ENCODE measurements around the gene URI1. TPM values are rescaled to one million over a fixed set of nuclear protein-coding genes. Genes with fewer than 3 reads are reported as not detected.

Gene URI1
- total and polyA plus RNA-seq, 2 of the 8 experiments (the other 6 are each of a cell fraction or from before 2014, with no cell fraction given) = 27.7 to 64.3 TPM

DNA sequence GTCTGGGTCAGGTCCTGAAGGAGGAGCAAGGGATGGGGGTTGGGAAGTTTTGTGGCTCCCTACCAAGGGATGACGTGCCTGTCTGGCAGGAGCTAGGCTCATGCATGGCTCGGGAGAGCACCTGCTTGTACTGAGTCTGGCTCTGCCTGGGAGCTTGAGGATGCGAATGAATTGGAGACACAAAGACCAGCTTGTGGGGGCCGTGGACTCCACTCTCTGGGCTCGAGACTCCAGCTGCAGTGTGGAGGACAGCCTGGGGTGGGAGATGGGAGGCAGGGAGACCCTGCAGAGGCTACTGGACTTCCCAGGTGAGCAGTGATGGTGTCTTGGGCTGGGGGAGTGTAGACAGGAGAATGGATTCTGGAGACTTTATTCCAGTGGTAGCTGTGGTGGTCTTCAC is 15.2 kb upstream of the URI1 start (continued):
- TF ChIP-seq, protein P1, sequence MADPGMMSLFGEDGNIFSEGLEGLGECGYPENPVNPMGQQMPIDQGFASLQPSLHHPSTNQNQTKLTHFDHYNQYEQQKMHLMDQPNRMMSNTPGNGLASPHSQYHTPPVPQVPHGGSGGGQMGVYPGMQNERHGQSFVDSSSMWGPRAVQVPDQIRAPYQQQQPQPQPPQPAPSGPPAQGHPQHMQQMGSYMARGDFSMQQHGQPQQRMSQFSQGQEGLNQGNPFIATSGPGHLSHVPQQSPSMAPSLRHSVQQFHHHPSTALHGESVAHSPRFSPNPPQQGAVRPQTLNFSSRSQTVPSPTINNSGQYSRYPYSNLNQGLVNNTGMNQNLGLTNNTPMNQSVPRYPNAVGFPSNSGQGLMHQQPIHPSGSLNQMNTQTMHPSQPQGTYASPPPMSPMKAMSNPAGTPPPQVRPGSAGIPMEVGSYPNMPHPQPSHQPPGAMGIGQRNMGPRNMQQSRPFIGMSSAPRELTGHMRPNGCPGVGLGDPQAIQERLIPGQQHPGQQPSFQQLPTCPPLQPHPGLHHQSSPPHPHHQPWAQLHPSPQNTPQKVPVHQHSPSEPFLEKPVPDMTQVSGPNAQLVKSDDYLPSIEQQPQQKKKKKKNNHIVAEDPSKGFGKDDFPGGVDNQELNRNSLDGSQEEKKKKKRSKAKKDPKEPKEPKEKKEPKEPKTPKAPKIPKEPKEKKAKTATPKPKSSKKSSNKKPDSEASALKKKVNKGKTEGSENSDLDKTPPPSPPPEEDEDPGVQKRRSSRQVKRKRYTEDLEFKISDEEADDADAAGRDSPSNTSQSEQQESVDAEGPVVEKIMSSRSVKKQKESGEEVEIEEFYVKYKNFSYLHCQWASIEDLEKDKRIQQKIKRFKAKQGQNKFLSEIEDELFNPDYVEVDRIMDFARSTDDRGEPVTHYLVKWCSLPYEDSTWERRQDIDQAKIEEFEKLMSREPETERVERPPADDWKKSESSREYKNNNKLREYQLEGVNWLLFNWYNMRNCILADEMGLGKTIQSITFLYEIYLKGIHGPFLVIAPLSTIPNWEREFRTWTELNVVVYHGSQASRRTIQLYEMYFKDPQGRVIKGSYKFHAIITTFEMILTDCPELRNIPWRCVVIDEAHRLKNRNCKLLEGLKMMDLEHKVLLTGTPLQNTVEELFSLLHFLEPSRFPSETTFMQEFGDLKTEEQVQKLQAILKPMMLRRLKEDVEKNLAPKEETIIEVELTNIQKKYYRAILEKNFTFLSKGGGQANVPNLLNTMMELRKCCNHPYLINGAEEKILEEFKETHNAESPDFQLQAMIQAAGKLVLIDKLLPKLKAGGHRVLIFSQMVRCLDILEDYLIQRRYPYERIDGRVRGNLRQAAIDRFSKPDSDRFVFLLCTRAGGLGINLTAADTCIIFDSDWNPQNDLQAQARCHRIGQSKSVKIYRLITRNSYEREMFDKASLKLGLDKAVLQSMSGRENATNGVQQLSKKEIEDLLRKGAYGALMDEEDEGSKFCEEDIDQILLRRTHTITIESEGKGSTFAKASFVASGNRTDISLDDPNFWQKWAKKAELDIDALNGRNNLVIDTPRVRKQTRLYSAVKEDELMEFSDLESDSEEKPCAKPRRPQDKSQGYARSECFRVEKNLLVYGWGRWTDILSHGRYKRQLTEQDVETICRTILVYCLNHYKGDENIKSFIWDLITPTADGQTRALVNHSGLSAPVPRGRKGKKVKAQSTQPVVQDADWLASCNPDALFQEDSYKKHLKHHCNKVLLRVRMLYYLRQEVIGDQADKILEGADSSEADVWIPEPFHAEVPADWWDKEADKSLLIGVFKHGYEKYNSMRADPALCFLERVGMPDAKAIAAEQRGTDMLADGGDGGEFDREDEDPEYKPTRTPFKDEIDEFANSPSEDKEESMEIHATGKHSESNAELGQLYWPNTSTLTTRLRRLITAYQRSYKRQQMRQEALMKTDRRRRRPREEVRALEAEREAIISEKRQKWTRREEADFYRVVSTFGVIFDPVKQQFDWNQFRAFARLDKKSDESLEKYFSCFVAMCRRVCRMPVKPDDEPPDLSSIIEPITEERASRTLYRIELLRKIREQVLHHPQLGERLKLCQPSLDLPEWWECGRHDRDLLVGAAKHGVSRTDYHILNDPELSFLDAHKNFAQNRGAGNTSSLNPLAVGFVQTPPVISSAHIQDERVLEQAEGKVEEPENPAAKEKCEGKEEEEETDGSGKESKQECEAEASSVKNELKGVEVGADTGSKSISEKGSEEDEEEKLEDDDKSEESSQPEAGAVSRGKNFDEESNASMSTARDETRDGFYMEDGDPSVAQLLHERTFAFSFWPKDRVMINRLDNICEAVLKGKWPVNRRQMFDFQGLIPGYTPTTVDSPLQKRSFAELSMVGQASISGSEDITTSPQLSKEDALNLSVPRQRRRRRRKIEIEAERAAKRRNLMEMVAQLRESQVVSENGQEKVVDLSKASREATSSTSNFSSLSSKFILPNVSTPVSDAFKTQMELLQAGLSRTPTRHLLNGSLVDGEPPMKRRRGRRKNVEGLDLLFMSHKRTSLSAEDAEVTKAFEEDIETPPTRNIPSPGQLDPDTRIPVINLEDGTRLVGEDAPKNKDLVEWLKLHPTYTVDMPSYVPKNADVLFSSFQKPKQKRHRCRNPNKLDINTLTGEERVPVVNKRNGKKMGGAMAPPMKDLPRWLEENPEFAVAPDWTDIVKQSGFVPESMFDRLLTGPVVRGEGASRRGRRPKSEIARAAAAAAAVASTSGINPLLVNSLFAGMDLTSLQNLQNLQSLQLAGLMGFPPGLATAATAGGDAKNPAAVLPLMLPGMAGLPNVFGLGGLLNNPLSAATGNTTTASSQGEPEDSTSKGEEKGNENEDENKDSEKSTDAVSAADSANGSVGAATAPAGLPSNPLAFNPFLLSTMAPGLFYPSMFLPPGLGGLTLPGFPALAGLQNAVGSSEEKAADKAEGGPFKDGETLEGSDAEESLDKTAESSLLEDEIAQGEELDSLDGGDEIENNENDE (IDR thresholded peaks at IDR 0.05; ENCODE audit: insufficient replicate concordance, low read length) = no peak
- no peak for TF ChIP-seq YY1 (IDR thresholded peaks at IDR 0.05; ENCODE audit: low read depth, low read length)
- TF ChIP-seq TAF7 (optimal IDR thresholded peaks at IDR 0.05; ENCODE audit: borderline replicate concordance, low read depth, low read length) = no peak
- TF ChIP-seq NRF1 (IDR thresholded peaks at IDR 0.05; ENCODE audit: low read depth, low read length) = no peak
- no peak for TF ChIP-seq POLR2AphosphoS5 (IDR thresholded peaks at IDR 0.05; ENCODE audit: low read depth, low read length)
- TF ChIP-seq HDAC6 (IDR thresholded peaks at IDR 0.05; ENCODE audit: low read depth, low read length) = no peak
- TF ChIP-seq, protein P2, sequence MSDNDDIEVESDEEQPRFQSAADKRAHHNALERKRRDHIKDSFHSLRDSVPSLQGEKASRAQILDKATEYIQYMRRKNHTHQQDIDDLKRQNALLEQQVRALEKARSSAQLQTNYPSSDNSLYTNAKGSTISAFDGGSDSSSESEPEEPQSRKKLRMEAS (IDR thresholded peaks at IDR 0.05) = no peak
- no peak for TF ChIP-seq CREB1 (IDR thresholded peaks at IDR 0.05)
- no peak for TF ChIP-seq CHD1 (IDR thresholded peaks at IDR 0.05; ENCODE audit: low read depth, low read length)
- no peak for TF ChIP-seq KDM4A (IDR thresholded peaks at IDR 0.05; ENCODE audit: low read depth, low read length, severe bottlenecking)
- no peak for TF ChIP-seq SIRT6 (IDR thresholded peaks at IDR 0.05; ENCODE audit: low read length)
- no peak for TF ChIP-seq JUND (IDR thresholded peaks at IDR 0.05; ENCODE audit: low read length)
- TF ChIP-seq POU5F1 (IDR thresholded peaks at IDR 0.05; ENCODE audit: low read depth, low read length) = no peak
- TF ChIP-seq SP2 (IDR thresholded peaks at IDR 0.05; ENCODE audit: low read length) = no peak

Measured in H1 (cell line).